HCEC 1CT (cell line): ENCODE results near the gene ZNF385B.

Experiments used
- DNase-seq: peaks from one replicate; pipeline ENCODE4 v3.0.0-alpha.2; 2017

Gene ZNF385B

GRCh38 chr2:179543361-179543901, 318.0 kb downstream of the ZNF385B start:
- peak; percentile 77 for DNase-seq

GRCh38 chr2:179541586-179541985, 319.8 kb downstream of the ZNF385B start:
- no peak for DNase-seq

DNA sequence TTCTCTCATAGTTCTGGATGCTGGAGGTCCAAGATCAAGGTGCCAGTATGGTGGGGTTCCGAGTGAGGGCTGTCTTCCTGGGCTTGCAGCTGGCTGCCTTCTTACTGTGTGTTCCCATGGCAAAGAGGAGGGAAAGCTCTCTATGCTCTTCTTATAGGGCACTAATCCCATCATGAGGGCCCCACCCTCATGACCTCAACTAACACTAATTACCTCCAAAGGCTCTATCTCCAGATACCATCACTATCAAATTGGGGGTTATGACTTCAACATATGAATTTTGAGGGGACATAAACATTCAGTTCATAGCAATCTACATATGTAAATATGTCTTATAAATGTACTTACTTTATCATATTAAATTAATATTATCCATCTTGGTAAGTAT, 322.3 kb downstream of the ZNF385B start:
- no peak for DNase-seq

- DNase-seq: peak; percentile 76
These were observed 322.8 kb downstream of the ZNF385B start for GRCh38 chr2:179538406-179539123.

DNA sequence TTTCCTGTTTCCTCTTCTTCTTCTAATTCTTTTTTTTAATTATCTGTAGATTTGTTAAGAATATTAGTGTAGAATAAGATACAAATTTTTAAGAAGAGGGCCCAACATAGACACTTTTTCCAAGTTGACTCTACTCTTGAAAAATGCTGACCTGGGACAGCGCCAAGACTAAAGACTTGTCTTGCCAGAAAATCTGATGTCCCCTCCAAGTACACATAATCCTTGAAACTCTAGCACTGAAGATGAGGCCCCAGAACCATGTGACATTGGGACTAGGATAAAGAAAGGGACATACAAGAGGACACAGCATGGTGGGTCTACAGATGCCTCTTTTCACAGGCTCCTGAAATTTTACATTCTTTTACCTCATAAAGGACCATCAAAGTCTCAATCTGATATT, 325.2 kb downstream of the ZNF385B start:
- peak; percentile 9 for DNase-seq

DNA sequence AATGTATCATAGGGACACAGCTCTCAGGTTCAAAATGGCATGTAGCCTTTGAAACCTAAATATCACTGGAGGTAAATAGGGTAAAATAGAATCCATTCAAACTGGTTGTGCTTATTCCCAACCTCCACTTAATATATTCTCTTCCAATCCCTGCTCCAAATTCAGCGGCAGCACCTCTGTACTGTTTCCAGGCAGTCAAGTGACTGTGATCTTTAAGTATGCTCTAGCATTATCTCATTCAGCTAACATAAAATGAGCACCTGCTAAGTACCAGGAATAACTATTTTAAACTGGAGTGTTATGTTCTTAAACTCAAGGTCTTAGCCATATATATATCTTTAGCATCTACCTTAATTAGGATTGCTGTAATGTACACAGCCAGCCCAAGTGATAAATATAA, 327.5 kb downstream of the ZNF385B start:
- no peak for DNase-seq

GRCh38 chr2:179532863-179533278, 328.5 kb downstream of the ZNF385B start:
- DNase-seq: no peak

GRCh38 chr2:179528576-179529069, 332.8 kb downstream of the ZNF385B start:
- DNase-seq: no peak

GRCh38 chr2:179525340-179525739, 336.1 kb downstream of the ZNF385B start:
- no peak for DNase-seq

- DNase-seq: no peak
These were observed 336.5 kb downstream of the ZNF385B start for GRCh38 chr2:179524809-179525339.

GRCh38 chr2:179521944-179522343, 339.5 kb downstream of the ZNF385B start:
- no peak for DNase-seq

GRCh38 chr2:179518830-179519229, 342.6 kb downstream of the ZNF385B start:
- no peak for DNase-seq

GRCh38 chr2:179513181-179513580, 348.2 kb downstream of the ZNF385B start:
- DNase-seq: no peak

GRCh38 chr2:179512281-179513035, 349.0 kb downstream of the ZNF385B start:
- DNase-seq: no peak

DNA sequence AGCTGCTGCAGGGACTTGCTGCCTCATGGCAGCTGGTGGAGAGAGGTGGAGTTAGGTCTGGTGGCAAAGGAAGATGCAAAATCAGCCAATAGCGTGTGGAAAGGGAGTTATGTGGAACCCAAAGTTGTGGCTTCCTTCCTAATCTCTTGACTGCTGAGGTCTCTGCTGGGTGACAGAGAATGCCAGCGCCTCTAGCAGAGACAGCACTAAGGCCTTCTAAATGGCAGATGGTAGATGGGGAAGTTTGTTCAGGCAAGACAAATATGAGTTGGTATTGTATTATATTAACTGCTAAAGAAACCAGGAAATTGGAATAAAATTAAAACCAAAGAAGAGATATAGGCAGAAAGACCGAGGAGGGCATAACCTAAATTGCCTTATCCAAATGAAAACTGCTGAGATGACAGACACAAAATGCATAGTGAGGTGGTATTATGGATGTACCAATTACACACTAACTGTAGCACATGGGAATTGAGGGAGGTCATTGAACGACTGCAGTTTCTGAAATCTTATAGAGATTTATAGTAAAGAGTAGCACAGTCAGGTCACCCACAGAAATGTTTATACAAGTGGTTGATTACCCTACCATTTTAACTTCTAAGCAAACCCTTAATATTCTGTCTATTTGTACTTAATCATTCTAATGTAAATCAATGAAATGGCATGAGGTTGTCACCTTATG, 350.2 kb downstream of the ZNF385B start:
- no peak for DNase-seq

DNA sequence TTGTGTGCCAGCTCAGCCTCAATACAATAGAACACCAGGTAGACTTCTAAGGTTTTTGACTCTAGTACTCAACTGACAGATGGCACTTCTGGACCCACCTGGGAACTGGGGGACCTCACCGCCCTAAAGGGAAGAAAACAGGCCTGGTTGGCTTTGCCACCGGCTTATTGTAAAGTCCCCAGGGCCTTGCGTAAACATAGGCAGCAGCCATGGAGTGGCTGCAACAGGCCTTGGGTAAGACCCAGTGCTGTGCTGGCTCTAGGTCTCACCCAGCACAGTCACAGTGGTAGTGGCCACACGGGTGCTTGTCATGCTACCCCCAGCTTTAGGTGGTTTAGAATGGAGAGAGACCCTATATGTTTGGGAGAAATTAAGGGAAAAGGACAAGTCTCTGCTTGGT, 366.1 kb downstream of the ZNF385B start:
- no peak for DNase-seq

- no peak for DNase-seq
These were observed 372.8 kb downstream of the ZNF385B start for GRCh38 chr2:179488563-179488962.

- DNase-seq: no peak
These were observed 374.2 kb downstream of the ZNF385B start for GRCh38 chr2:179487010-179487731.

DNA sequence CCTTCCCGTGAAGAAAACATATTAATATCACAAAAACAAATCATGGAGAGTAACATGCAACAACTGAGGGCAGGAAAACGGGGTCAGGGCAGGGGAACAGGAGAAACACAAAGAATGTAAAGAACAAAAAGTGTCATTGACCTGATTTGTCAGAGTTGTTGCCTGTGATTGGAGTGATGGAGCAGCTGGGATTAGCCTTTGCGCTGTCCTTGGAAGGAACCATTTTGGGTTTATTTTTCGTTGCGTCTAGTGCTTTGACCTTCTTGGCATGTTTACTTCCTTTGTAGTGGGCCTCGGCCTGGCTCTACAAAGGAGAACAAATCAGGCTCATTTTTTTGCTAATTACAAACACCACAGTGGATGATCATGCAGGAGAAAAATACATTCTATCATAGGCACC, 378.3 kb downstream of the ZNF385B start:
- no peak for DNase-seq

- DNase-seq: no peak
These were observed 381.5 kb downstream of the ZNF385B start for GRCh38 chr2:179479947-179480346.

DNA sequence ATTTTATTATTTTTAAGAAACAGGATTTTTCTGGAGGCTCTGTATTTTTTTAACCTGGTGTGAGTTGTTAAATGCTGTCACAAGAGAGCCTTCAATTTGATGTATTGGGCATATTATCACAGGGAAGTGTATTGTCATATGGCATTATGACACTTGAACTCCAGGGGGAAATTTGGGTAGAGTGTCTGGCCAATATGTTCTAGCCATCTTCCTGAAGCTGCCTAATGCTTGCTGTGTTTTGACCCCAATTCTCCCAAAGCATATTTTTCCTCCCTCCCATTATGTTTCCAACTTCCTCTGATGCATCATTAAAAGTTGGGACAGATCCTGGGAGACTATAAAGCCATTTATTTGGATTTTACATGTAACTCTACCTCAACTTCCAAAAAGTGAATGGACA, 382.6 kb downstream of the ZNF385B start:
- no peak for DNase-seq

DNA sequence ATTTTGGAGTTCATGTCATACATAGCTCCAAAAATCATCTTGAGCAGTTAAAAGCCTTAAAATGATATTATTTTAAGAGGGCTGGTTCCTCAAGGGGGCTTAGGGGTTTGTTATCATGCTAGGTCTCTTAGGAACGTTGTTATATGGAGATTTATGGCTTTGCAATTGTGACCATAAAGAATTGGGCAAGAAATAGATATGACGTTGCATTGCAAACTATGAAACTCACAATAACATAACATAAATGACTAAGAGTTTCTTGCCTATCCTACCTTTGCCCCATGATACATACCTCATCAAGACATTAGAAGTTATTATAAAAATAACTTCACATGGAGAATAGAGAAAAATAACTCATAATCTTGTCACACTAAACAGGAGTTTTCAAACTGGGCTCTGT, 390.4 kb downstream of the ZNF385B start:
- DNase-seq: no peak
